HCT116 (cell line): Measurements from ENCODE around the gene TLCD3B.

Experiments used
- CTCF ChIP-seq, 3 experiments: fragments of 200-600 bp in 1 of 3; sonication (generic) in 1 of 3; IDR thresholded peaks in 2 of 3; conservative IDR thresholded peaks in 1 of 3; 2 replicates each; pipeline ENCODE4 v1.5.1; 2012 to 2017; ENCODE audit warnings: low read depth in 2 of 3, low read length in 2 of 3, antibody characterized with exemption in 1 of 3, borderline replicate concordance in 1 of 3, control low read depth in 1 of 3, mild to moderate bottlenecking in 1 of 3, mixed read lengths in 1 of 3, mixed run types in 1 of 3, moderate library complexity in 1 of 3; ENCODE audit not compliant: insufficient read depth in 1 of 3
- POLR2AphosphoS5 ChIP-seq: IDR thresholded peaks from 2 replicates; pipeline ENCODE4 v1.6.1; 2011; ENCODE audit warnings: mild to moderate bottlenecking, low read depth, low read length, moderate library complexity
- TF ChIP-seq, protein P1 (sequence below): IDR thresholded peaks from 2 replicates; pipeline ENCODE4 v1.6.1; 2011; ENCODE audit warnings: mild to moderate bottlenecking, low read length, moderate library complexity; ENCODE audit not compliant: insufficient replicate concordance; ENCODE audit errors: extremely low read depth
- TF ChIP-seq, protein P2 (sequence below): IDR thresholded peaks from 2 replicates; pipeline ENCODE4 v1.6.1; 2012
- TF ChIP-seq, protein P3 (sequence below): IDR thresholded peaks from 2 replicates; pipeline ENCODE4 v1.6.1; 2012

DNA sequence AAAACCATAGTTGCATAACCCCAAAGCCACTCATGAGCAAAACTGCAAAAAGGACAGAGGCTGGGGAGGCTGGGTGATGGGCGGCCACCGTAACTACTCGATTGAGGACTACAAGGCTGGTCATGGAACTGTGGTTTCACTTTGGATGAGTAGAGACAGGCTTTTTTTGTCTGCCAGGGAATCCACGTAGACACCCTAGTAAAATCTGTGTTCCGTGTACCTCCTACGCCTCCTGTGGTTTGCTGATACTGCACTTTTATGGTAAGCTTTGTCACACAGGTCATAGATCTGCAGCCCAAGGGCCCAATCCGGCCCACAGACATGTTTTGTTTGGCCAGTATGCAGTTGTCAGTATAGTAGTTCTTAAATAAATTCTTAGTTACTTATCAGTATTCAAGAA, 2.2 kb upstream of the TLCD3B start:
- TF ChIP-seq CTCF (IDR thresholded peaks at IDR 0.05 in 2 of 3, conservative IDR thresholded peaks at IDR 0.05 in 1 of 3; ENCODE audit: borderline replicate concordance in 1 of 3, insufficient read depth in 1 of 3, low read depth in 2 of 3, low read length in 2 of 3) (no peak), POLR2AphosphoS5 (no peak)
- TF ChIP-seq, protein P1, sequence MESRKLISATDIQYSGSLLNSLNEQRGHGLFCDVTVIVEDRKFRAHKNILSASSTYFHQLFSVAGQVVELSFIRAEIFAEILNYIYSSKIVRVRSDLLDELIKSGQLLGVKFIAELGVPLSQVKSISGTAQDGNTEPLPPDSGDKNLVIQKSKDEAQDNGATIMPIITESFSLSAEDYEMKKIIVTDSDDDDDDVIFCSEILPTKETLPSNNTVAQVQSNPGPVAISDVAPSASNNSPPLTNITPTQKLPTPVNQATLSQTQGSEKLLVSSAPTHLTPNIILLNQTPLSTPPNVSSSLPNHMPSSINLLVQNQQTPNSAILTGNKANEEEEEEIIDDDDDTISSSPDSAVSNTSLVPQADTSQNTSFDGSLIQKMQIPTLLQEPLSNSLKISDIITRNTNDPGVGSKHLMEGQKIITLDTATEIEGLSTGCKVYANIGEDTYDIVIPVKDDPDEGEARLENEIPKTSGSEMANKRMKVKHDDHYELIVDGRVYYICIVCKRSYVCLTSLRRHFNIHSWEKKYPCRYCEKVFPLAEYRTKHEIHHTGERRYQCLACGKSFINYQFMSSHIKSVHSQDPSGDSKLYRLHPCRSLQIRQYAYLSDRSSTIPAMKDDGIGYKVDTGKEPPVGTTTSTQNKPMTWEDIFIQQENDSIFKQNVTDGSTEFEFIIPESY = no peak
- TF ChIP-seq, protein P2, sequence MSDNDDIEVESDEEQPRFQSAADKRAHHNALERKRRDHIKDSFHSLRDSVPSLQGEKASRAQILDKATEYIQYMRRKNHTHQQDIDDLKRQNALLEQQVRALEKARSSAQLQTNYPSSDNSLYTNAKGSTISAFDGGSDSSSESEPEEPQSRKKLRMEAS = no peak
- TF ChIP-seq, protein P3, sequence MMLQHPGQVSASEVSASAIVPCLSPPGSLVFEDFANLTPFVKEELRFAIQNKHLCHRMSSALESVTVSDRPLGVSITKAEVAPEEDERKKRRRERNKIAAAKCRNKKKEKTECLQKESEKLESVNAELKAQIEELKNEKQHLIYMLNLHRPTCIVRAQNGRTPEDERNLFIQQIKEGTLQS = no peak
